Transverse colon (tissue), 4 donors: ENCODE measurements around the gene TSPO2. TPM values are rescaled to one million over a fixed set of nuclear protein-coding genes. Genes with fewer than 3 reads are reported as not detected.
A peak's percentile ranks its signal among the peaks of the same experiment; 100 is the strongest.

Source experiments
- DNase-seq: peaks from one replicate; pipeline ENCODE4 v3.0.0-alpha.2; 2019
- H3K27ac ChIP-seq, 4 donors: fragments of 200-600 bp; sonication (generic); 2 replicates each; pipeline ENCODE4 v1.5.1; 2016 to 2018; ENCODE audit warnings: inconsistent platforms in 4 of 4
- H3K27me3 ChIP-seq: fragments of 200-600 bp; sonication (generic); 2 replicates; pipeline ENCODE4 v1.5.1; 2017; ENCODE audit warnings: inconsistent platforms
- H3K36me3 ChIP-seq, 4 donors: fragments of 200-600 bp; sonication (generic); 2 replicates each; pipeline ENCODE4 v1.5.1; 2017 to 2019; ENCODE audit warnings: inconsistent platforms in 4 of 4
- H3K4me1 ChIP-seq, 4 donors: fragments of 200-600 bp; sonication (generic); 2 replicates each; pipeline ENCODE4 v1.5.1; 2017 to 2020; ENCODE audit warnings: inconsistent platforms in 4 of 4
- H3K4me3 ChIP-seq, 4 donors: fragments of 200-600 bp; sonication (generic); 1 replicate in 1 of 4; 2 replicates in 3 of 4; pipeline versions ENCODE4 v1.5.1 to v1.6.1; 2017 to 2019; ENCODE audit warnings: inconsistent platforms in 4 of 4
- H3K9me3 ChIP-seq, 2 donors: fragments of 200-600 bp; sonication (generic); 2 replicates each; pipeline ENCODE4 v1.5.1; 2017 to 2019; ENCODE audit warnings: inconsistent platforms in 2 of 2
- EP300 ChIP-seq: sonication (generic); formaldehyde crosslinking; IDR thresholded peaks from one replicate; pipeline ENCODE4 v1.6.1; 2017; ENCODE audit warnings: antibody characterized with exemption, low read depth
- POLR2A ChIP-seq: fragments of 450-650 bp; IDR thresholded peaks from one replicate; pipeline ENCODE4 v1.6.1; 2016; ENCODE audit warnings: antibody characterized with exemption, mild to moderate bottlenecking, moderate library complexity
- POLR2AphosphoS5 ChIP-seq, 3 donors: sonication (generic); formaldehyde crosslinking; IDR thresholded peaks; one replicate each; pipeline ENCODE4 v1.6.1; 2016; ENCODE audit warnings: antibody characterized with exemption in 3 of 3
- WGBS, 2 donors: methylation state at CpG; one replicate each; pipeline ENCODE4 v1.1.5; 2018; ENCODE audit warnings: low coverage in 1 of 2; 5-methylcytosine and 5-hydroxymethylcytosine counted together
- in situ Hi-C, 4 donors: fragments of 200-750 bp; cut with MboI; loops; one replicate each; pipeline versions ENCODE4 v1.15.0 to v1.15.1; 2017; ENCODE audit warnings: low sequenced_read_pairs in 3 of 4, low pct_ligation_motif_present in 1 of 4, low pct_unique_long_range_greater_than_20kb in 1 of 4
- intact Hi-C: fragments of 100-400 bp; cut with DNase I; formaldehyde crosslinking; loops from one replicate; pipeline ENCODE4 v1.15.1; 2023; ENCODE audit warnings: low total_unique reads
- total RNA-seq, 4 donors: library from RNA; depleted of rRNA; stranded (reverse); fragments of >200 nt; gene quantifications; one replicate each; pipeline ENCODE4 v1.1.0, GENCODE V29; 2016
- TF ChIP-seq, protein P1 (sequence below), 5 experiments: fragments of 200-600 bp in 3 of 5; fragments of 450-650 bp in 2 of 5; sonication (generic) in 3 of 5; IDR thresholded peaks; 1 replicate in 2 of 5; 2 replicates in 3 of 5; pipeline ENCODE4 v1.5.1; 2016 to 2017; ENCODE audit warnings: antibody characterized with exemption in 5 of 5, inconsistent platforms in 3 of 5, mild to moderate bottlenecking in 2 of 5, moderate library complexity in 1 of 5

TSPO2 gene
- total RNA-seq, 4 donors from 2014 or later, result not detected

GRCh38 chr6:41090841-41091761, 48.8 kb downstream of the TSPO2 start:
- intact Hi-C loops, result no loop called here
- Histone ChIP-seq H3K36me3 (peaks cover 0 to 82% (median 21%) of the 10 kb centered on the region in 4 donors), H3K4me3 (no peak overlapping the region), H3K9me3 (no peaks in the 10 kb centered on the region), H3K27me3 (no peaks in the 10 kb centered on the region), H3K4me1 (no peaks in the 10 kb centered on the region), H3K27ac (no peak overlapping the region)
- DNase-seq, result no peak
- WGBS, 2 donors, result 84 to 92% methylated on average over 1 of the region's 1 CpG
- in situ Hi-C loops, result loop anchor here in 1 of 4 donors (25.0 kb wide), 1 partner anchor 221 kb away; no protein-coding TSS in a partner anchor
- TF ChIP-seq, protein P1, sequence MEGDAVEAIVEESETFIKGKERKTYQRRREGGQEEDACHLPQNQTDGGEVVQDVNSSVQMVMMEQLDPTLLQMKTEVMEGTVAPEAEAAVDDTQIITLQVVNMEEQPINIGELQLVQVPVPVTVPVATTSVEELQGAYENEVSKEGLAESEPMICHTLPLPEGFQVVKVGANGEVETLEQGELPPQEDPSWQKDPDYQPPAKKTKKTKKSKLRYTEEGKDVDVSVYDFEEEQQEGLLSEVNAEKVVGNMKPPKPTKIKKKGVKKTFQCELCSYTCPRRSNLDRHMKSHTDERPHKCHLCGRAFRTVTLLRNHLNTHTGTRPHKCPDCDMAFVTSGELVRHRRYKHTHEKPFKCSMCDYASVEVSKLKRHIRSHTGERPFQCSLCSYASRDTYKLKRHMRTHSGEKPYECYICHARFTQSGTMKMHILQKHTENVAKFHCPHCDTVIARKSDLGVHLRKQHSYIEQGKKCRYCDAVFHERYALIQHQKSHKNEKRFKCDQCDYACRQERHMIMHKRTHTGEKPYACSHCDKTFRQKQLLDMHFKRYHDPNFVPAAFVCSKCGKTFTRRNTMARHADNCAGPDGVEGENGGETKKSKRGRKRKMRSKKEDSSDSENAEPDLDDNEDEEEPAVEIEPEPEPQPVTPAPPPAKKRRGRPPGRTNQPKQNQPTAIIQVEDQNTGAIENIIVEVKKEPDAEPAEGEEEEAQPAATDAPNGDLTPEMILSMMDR (IDR thresholded peaks at IDR 0.05), result no peak
- no peak for TF ChIP-seq POLR2A
- no peak for TF ChIP-seq EP300
- no peak for TF ChIP-seq POLR2AphosphoS5 (IDR thresholded peaks at IDR 0.05)

GRCh38 chr6:41092421-41093140, 50.3 kb downstream of the TSPO2 start:
- in situ Hi-C loops, result loop anchor here in 1 of 4 donors (25.0 kb wide), 1 partner anchor 220 kb away; no protein-coding TSS in a partner anchor
- 94 to 98% methylated on average over 4 of the region's 4 CpGs for WGBS, 2 donors
- Histone ChIP-seq H3K9me3 (no peaks in the 10 kb centered on the region), H3K4me3 (no peak overlapping the region), H3K27ac (no peak overlapping the region), H3K27me3 (no peaks in the 10 kb centered on the region), H3K36me3 (peaks cover 0 to 88% (median 28%) of the 10 kb centered on the region in 4 donors), H3K4me1 (no peaks in the 10 kb centered on the region)
- intact Hi-C loops, result no loop called here
- TF ChIP-seq EP300 (no peak), POLR2AphosphoS5 (IDR thresholded peaks at IDR 0.05) (no peak)
- TF ChIP-seq, protein P1 (IDR thresholded peaks at IDR 0.05), result peak in 1 of 5 experiments; percentile 12
- DNase-seq, result no peak

DNA sequence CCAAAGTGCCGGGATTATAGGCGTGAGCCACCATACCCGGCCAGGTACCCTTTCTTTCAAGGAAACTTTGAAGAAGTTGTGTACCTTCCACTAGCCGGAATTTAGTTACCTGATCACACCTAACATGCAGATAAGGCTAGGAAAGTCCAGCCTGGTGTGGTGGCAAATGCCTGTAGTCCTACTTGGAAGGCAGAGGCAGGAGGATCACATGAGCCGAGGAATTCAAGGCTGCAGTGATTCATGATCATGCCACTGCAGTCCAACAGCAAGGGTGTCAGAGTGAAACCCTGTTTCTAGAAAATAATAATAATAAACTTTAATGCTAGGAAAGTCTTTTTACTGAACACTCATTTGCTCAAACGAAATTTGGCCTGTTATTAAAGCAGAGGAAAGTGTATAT, 51.5 kb downstream of the TSPO2 start:
- DNase-seq, result no peak
- H3K36me3 ChIP-seq, result peaks cover 0 to 90% (median 33%) of the 10 kb centered on the region in 4 donors
- H3K4me3 ChIP-seq, result no peak overlapping the region
- intact Hi-C loops (no loop called here), in situ Hi-C loops (loop anchor here in 1 of 4 donors (25.0 kb wide), 1 partner anchor 219 kb away; no protein-coding TSS in a partner anchor)
- no peak overlapping the region for H3K27ac ChIP-seq
- H3K4me1 ChIP-seq, result no peaks in the 10 kb centered on the region
- H3K27me3 ChIP-seq, result no peaks in the 10 kb centered on the region
- WGBS, 2 donors, result 93 to 95% methylated on average over 5 to 6 of the region's 6 CpGs
- H3K9me3 ChIP-seq, result no peaks in the 10 kb centered on the region
- TF ChIP-seq EP300 (no peak), POLR2A (no peak), POLR2AphosphoS5 (IDR thresholded peaks at IDR 0.05) (no peak)
- TF ChIP-seq, protein P1 (IDR thresholded peaks at IDR 0.05), result no peak

Other genes with a start within 250 kb of the TSPO2 start
- 1 to 10 TPM in 3 of 4 donors, not detected in 1; 2.5 to 8.4 (median 4.4) TPM for gene UNC5CL, start 3.2 kb upstream of the TSPO2 start, total RNA-seq
- gene APOBEC2, start 10.7 kb downstream of the TSPO2 start, total RNA-seq, result not detected
- 10 to 100 TPM in 2 of 4 donors, 1 to 10 TPM in 2; 1.4 to 27.6 (median 13.7) TPM for gene OARD1, start 29.9 kb downstream of the TSPO2 start, total RNA-seq
- gene NFYA, start 30.5 kb downstream of the TSPO2 start, total RNA-seq, result 10 to 100 TPM; 11.1 to 64.3 (median 20.9) TPM
- gene TREML1, start 111.9 kb downstream of the TSPO2 start, total RNA-seq, result not detected
- 1 to 10 TPM in 1 of 4 donors, not detected in 3; 1.5 TPM for gene TREM2, start 120.6 kb downstream of the TSPO2 start, total RNA-seq
- gene TREML2, start 158.7 kb downstream of the TSPO2 start, total RNA-seq, result under 1 TPM in 2 of 4 donors, not detected in 2; 0.14 to 0.64 TPM
- not detected for gene TREML4, start 185.9 kb downstream of the TSPO2 start, total RNA-seq
- under 1 TPM in 1 of 4 donors, not detected in 3; 0.27 TPM for gene TREM1, start 244.2 kb downstream of the TSPO2 start, total RNA-seq